Neuron (in vitro differentiated cells): ENCODE measurements around the gene ILRUN.
"Not testable (repeated sequence)": the region's sequence is repeated elsewhere in the genome, so short reads cannot be mapped to it uniquely, and the experiment has no call there.

ENCODE experiments used
- H2AFZ ChIP-seq: one replicate; pipeline ENCODE4 v1.6.1; 2013; ENCODE audit warnings: low read depth, mild to moderate bottlenecking, inconsistent platforms, low read length, moderate library complexity
- H3K27me3 ChIP-seq: one replicate; pipeline ENCODE4 v1.6.1; 2013; ENCODE audit warnings: low read length; ENCODE audit not compliant: insufficient read depth
- H3K36me3 ChIP-seq: one replicate; pipeline ENCODE4 v1.6.1; 2013; ENCODE audit warnings: low read length; ENCODE audit not compliant: insufficient read depth
- H3K4me1 ChIP-seq: one replicate; pipeline ENCODE4 v1.6.1; 2013; ENCODE audit warnings: low read length; ENCODE audit not compliant: insufficient read depth
- H3K4me3 ChIP-seq: 2 replicates; pipeline ENCODE4 v1.5.1; 2013; ENCODE audit warnings: mild to moderate bottlenecking, low read length, moderate library complexity
- H3K9me3 ChIP-seq: one replicate; pipeline ENCODE4 v1.6.1; 2013; ENCODE audit warnings: low read length

Gene ILRUN

DNA sequence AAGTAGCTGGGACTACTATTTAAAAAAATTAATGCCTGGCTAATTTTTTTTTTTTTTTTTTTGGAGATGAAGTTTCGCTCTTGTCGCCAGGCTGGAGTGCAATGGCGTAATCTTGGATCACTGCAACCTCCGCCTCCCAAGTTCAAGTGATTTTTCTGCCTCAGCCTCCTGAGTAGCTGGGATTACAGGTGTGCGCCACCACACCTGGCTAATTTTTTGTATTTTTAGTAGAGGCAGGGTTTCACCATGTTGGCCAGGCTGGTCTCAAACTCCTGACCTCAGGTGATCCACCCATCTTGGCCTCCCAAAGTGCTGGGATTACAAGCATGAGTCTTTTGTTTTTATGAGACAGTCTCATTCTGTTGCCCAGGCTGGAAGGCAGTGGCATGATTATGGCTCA, 27.8 kb downstream of the ILRUN start:
- not testable (repeated sequence) for H3K27me3 ChIP-seq, H2AFZ ChIP-seq, H3K36me3 ChIP-seq, H3K4me1 ChIP-seq, H3K9me3 ChIP-seq, H3K4me3 ChIP-seq

DNA sequence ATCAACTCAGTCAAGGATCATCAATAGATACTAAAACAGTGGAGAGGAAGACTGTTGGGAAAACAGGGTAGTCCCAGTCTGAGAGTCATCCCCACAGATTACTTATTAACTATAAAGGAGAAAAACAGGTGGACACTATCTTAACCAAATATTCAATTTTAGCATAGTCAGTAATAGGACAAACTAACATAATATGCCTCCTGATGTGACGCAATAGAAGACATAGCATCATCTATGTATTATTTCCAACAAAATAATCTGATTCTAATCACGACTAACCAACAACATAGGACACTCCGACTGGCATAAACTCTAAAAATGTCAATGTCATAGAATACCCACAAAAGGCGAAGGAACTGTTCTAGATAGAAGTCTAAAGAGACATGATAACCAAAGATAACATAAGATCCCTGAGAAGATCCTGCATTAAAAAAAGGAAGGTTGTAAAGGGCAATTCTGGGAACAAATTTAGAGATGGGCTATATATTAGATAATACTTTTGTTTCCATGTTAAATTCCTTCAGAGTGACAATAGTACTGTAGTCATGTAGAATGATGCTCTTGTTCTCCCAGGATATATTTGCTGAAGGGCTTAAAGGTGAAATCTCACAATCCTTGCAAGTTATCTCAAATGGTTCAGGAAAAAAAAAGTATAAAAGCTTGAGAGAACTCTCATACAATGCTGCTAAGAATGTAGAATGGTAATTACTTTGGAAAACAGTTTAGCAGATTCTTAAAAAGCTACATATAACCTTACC, 28.9 kb downstream of the ILRUN start:
- Histone ChIP-seq H3K27me3 (no peaks in the 10 kb centered on the region), H3K4me1 (peaks cover 1% of the 10 kb centered on the region), H3K4me3 (no peak overlapping the region), H3K9me3 (peaks cover 2% of the 10 kb centered on the region), H2AFZ (no peak overlapping the region), H3K36me3 (no peaks in the 10 kb centered on the region)

DNA sequence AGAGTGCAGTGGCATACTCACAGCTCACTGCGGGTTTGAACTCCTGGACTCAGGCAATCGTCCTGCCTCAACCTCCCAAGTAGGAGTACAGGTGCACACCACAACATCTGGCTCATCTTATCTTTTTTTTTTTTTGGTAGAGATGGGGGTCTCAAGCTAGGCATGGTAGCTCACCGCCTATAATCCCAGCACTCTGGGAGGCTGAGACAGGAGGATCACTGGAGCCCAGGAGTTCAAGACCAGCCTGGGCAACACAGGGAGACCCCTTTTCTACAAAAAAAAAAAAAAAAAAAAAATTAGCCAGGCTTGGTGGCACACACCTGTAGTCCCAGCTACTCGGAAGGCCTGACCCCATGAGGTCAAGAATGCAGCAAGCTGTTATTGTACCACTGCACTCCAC, 31.5 kb downstream of the ILRUN start:
- Histone ChIP-seq H3K36me3 (no peaks in the 10 kb centered on the region), H3K4me1 (no peaks in the 10 kb centered on the region), H3K4me3 (no peak overlapping the region), H3K9me3 (peaks cover 2% of the 10 kb centered on the region), H3K27me3 (no peaks in the 10 kb centered on the region), H2AFZ (no peak overlapping the region)

GRCh38 chr6:34664256-34664971, 32.2 kb downstream of the ILRUN start:
- H3K4me3 ChIP-seq, result no peak overlapping the region
- H3K27me3 ChIP-seq, result no peaks in the 10 kb centered on the region
- H2AFZ ChIP-seq, result no peak overlapping the region
- H3K4me1 ChIP-seq, result no peaks in the 10 kb centered on the region
- peaks cover 2% of the 10 kb centered on the region for H3K9me3 ChIP-seq
- H3K36me3 ChIP-seq, result no peaks in the 10 kb centered on the region

DNA sequence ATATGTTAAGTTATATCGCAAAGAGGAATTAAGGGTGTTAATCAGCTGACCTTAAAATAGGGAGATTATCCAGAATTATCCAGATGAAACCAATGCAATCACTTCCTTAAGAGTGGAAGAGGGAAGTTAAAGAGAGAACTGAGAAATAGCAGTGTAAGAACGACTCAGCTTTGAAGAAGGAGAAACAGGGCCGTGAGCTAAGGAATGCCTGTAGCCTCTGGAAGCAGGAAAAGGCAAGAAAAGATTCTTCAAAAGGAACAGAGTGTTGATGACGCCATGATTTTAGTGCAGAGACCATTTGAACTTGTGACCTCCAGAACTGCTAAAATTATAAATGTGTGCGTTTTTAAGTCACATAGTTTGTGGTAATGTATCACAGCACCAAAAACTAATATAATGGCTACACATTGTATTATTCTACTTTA, 32.7 kb downstream of the ILRUN start:
- H2AFZ ChIP-seq, result no peak overlapping the region
- H3K4me1 ChIP-seq, result no peaks in the 10 kb centered on the region
- H3K9me3 ChIP-seq, result peaks cover 2% of the 10 kb centered on the region
- no peak overlapping the region for H3K4me3 ChIP-seq
- H3K27me3 ChIP-seq, result no peaks in the 10 kb centered on the region
- H3K36me3 ChIP-seq, result no peaks in the 10 kb centered on the region

- Histone ChIP-seq H3K36me3 (no peaks in the 10 kb centered on the region), H3K9me3 (peaks cover 2% of the 10 kb centered on the region), H3K4me1 (no peaks in the 10 kb centered on the region), H3K27me3 (no peaks in the 10 kb centered on the region), H2AFZ (no peak overlapping the region), H3K4me3 (no peak overlapping the region)
Measured at GRCh38 chr6:34663371-34663770, 33.2 kb downstream of the ILRUN start.

GRCh38 chr6:34661357-34661756, 35.2 kb downstream of the ILRUN start:
- H2AFZ ChIP-seq, result no peak overlapping the region
- H3K9me3 ChIP-seq, result peaks cover 2% of the 10 kb centered on the region
- H3K27me3 ChIP-seq, result no peaks in the 10 kb centered on the region
- no peak overlapping the region for H3K4me3 ChIP-seq
- no peaks in the 10 kb centered on the region for H3K36me3 ChIP-seq
- H3K4me1 ChIP-seq, result peaks cover 9% of the 10 kb centered on the region

DNA sequence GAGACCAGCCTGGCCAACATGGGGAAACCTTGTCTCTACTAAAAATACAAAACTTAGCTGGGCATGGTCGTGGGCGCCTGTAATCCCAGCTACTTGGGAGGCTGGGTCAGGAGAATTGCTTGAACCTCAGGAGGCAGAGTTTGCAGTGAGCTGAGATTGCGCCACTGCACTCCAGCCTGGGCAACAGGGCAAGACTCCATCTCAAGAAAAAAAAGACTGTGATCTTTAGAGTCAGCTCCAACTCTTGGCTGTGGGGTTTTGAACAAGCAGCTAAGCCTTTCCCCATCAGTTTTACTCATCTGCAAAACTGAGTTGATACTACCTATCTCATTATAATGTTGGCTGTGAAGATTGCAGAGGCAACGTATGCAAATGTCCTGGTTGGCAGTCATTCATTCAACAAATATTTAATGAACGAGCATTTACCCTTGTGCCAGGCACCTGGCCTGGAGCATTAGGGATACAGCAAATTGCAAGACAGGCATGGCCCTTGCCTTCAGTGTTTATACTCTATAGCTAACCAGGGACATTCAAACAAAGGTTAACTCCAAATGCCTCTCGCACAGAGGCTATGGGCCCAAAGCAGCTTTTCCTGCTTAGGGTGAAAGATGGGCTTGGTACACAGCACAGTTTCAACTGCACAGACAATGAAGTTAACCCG, 37.8 kb downstream of the ILRUN start:
- H3K36me3 ChIP-seq, result peaks cover 10% of the 10 kb centered on the region
- no peaks in the 10 kb centered on the region for H3K27me3 ChIP-seq
- H3K4me1 ChIP-seq, result peaks cover 9% of the 10 kb centered on the region
- no peak overlapping the region for H2AFZ ChIP-seq
- H3K4me3 ChIP-seq, result no peak overlapping the region
- peaks cover 2% of the 10 kb centered on the region for H3K9me3 ChIP-seq

- H3K36me3 ChIP-seq, H3K27me3 ChIP-seq, H3K4me1 ChIP-seq, H3K4me3 ChIP-seq, H3K9me3 ChIP-seq, H2AFZ ChIP-seq: not testable (repeated sequence)
Measured at GRCh38 chr6:34657979-34658480, 38.5 kb downstream of the ILRUN start.

- Histone ChIP-seq H3K27me3 (no peaks in the 10 kb centered on the region), H2AFZ (no peak overlapping the region), H3K4me1 (peaks cover 9% of the 10 kb centered on the region), H3K4me3 (no peak overlapping the region), H3K9me3 (no peaks in the 10 kb centered on the region), H3K36me3 (peaks cover 10% of the 10 kb centered on the region)
Measured at GRCh38 chr6:34657307-34657978, 39.1 kb downstream of the ILRUN start.

GRCh38 chr6:34657037-34657306, 39.6 kb downstream of the ILRUN start:
- Histone ChIP-seq H3K27me3 (no peaks in the 10 kb centered on the region), H3K4me1 (peaks cover 9% of the 10 kb centered on the region), H2AFZ (no peak overlapping the region), H3K9me3 (no peaks in the 10 kb centered on the region), H3K36me3 (peaks cover 14% of the 10 kb centered on the region), H3K4me3 (no peak overlapping the region)

- Histone ChIP-seq H3K27me3 (no peaks in the 10 kb centered on the region), H3K4me1 (peaks cover 9% of the 10 kb centered on the region), H2AFZ (no peak overlapping the region), H3K4me3 (no peak overlapping the region), H3K9me3 (no peaks in the 10 kb centered on the region), H3K36me3 (peaks cover 15% of the 10 kb centered on the region)
Measured at GRCh38 chr6:34656378-34657036, 40.1 kb downstream of the ILRUN start.
